ENCODE data around the gene ABHD17B.

ABHD17B gene

GRCh38 chr9:71816916-71817451 lies 94.0 kb downstream of the ABHD17B start:
- DNase-seq = no peak
